OCI-LY1 (cell line): ENCODE measurements around the gene KLHL20.

Experiments
- CTCF ChIP-seq: fragments of 200-600 bp; sonication (generic), shearing (Covaris generic); IDR thresholded peaks from 2 replicates; pipeline ENCODE4 v1.5.1; 2017; ENCODE audit warnings: mild to moderate bottlenecking, antibody characterized with exemption, low read length, moderate library complexity, mixed read lengths
- EZH2 ChIP-seq: fragments of 200-600 bp; sonication (generic), shearing (Covaris generic); IDR thresholded peaks from 2 replicates; pipeline ENCODE4 v1.8.0; 2017; ENCODE audit warnings: borderline replicate concordance, mixed run types, mild to moderate bottlenecking, antibody characterized with exemption, low read length, moderate library complexity, mixed read lengths

GRCh38 chr1:173708787-173709186 lies 6.0 kb upstream of the KLHL20 start:
- TF ChIP-seq CTCF (no peak), EZH2 (no peak)
